GM21381 (cell line): Measurements from ENCODE around the gene IL4I1.

Experiments
- ATAC-seq: cut with Tn5 transposase; IDR thresholded peaks from one replicate; pipeline ENCODE4 v1.9.1; 2021; ENCODE audit warnings: mild to moderate bottlenecking, moderate library complexity; ENCODE audit not compliant: unreplicated experiment

Gene IL4I1

GRCh38 chr19:49866933-49867782 is 29.5 kb downstream of the IL4I1 start, which contains the start of gene PNKP:
PNKP (minus strand) TSS chr19:49867576; CDS start chr19:49867204, 372 bp downstream.
- peak; percentile 35 for ATAC-seq

GRCh38 chr19:49864890-49865289 is 31.8 kb downstream of the IL4I1 start:
- no peak for ATAC-seq

GRCh38 chr19:49863935-49864320 is 32.8 kb downstream of the IL4I1 start:
- no peak for ATAC-seq

GRCh38 chr19:49863254-49863934 is 33.3 kb downstream of the IL4I1 start:
- no peak for ATAC-seq

GRCh38 chr19:49862391-49863253 is 34.1 kb downstream of the IL4I1 start:
- ATAC-seq, result no peak

- ATAC-seq, result no peak
Observed at GRCh38 chr19:49861541-49862378, 34.9 kb downstream of the IL4I1 start.

- ATAC-seq, result no peak
Observed at GRCh38 chr19:49861107-49861506, 35.6 kb downstream of the IL4I1 start.

GRCh38 chr19:49860336-49861102 is 36.2 kb downstream of the IL4I1 start:
- ATAC-seq, result no peak

GRCh38 chr19:49859682-49860335 is 36.9 kb downstream of the IL4I1 start:
- no peak for ATAC-seq

- ATAC-seq, result no peak
Observed at GRCh38 chr19:49858088-49858985, 38.4 kb downstream of the IL4I1 start.

GRCh38 chr19:49857838-49858087 is 38.9 kb downstream of the IL4I1 start:
- no peak for ATAC-seq

GRCh38 chr19:49857061-49857837 is 39.4 kb downstream of the IL4I1 start:
- ATAC-seq, result no peak

GRCh38 chr19:49856574-49857021 is 40.1 kb downstream of the IL4I1 start:
- ATAC-seq, result no peak

GRCh38 chr19:49855676-49856573 is 40.8 kb downstream of the IL4I1 start:
- ATAC-seq, result no peak

- no peak for ATAC-seq
Observed at GRCh38 chr19:49855277-49855675, 41.4 kb downstream of the IL4I1 start.
